GM19467 (cell line): ENCODE measurements around the gene DUXA.

Source experiments
- ATAC-seq: cut with Tn5 transposase; IDR thresholded peaks from one replicate; pipeline ENCODE4 v1.9.1; 2021; ENCODE audit warnings: mild to moderate bottlenecking, moderate library complexity; ENCODE audit not compliant: unreplicated experiment

DUXA gene

GRCh38 chr19:57106722-57107235, 60.5 kb downstream of the DUXA start:
- ATAC-seq: no peak

GRCh38 chr19:57105976-57106721, 61.1 kb downstream of the DUXA start:
- ATAC-seq: no peak
